GM19463 (cell line): ENCODE data around the gene SMIM35.
"Not testable (repeated sequence)": the region's sequence is repeated elsewhere in the genome, so short reads cannot be mapped to it uniquely, and the experiment has no call there.

Source experiments
- ATAC-seq: cut with Tn5 transposase; IDR thresholded peaks from one replicate; pipeline ENCODE4 v1.9.1; 2021; ENCODE audit warnings: mild to moderate bottlenecking, moderate library complexity; ENCODE audit not compliant: unreplicated experiment

SMIM35 gene

GRCh38 chr11:117992136-117992535 lies 94.6 kb downstream of the SMIM35 start:
- no peak for ATAC-seq

- ATAC-seq, result no peak
Measured at GRCh38 chr11:117989351-117990102, 97.2 kb downstream of the SMIM35 start.

- ATAC-seq, result peak; percentile 35
Measured at GRCh38 chr11:117986981-117987574, 99.7 kb downstream of the SMIM35 start.

GRCh38 chr11:117985953-117986887 lies 100.5 kb downstream of the SMIM35 start, which contains the start of gene IL10RA:
TSS of gene IL10RA (plus strand) at chr11:117986394. CDS start at chr11:117986468, 74 bp downstream.
- ATAC-seq, result peak; percentile 87

- no peak for ATAC-seq
Measured at GRCh38 chr11:117984476-117984875, 102.3 kb downstream of the SMIM35 start.

- ATAC-seq, result no peak
Measured at GRCh38 chr11:117983163-117983475, 103.6 kb downstream of the SMIM35 start.

- ATAC-seq, result no peak
Measured at GRCh38 chr11:117980720-117981119, 106.0 kb downstream of the SMIM35 start.

DNA sequence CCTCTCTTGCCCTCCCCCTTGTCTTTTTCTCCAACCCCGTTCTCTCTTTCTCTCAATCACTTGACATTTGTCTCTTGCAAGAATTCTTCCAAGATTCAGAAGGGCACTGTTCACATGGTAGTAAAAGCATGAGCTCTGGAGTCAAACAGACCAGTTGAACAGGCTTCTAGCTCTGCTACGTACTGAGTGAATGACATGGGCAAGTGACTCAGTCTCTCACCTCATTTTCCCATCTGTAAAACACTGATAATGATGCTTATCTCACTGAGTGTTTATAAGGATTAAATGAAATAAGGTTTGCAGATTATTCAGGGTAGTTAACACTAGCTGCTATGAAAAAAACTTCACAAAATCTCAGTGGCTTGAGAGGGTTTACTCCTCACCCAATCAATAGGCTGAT lies 106.5 kb downstream of the SMIM35 start:
- ATAC-seq, result no peak

DNA sequence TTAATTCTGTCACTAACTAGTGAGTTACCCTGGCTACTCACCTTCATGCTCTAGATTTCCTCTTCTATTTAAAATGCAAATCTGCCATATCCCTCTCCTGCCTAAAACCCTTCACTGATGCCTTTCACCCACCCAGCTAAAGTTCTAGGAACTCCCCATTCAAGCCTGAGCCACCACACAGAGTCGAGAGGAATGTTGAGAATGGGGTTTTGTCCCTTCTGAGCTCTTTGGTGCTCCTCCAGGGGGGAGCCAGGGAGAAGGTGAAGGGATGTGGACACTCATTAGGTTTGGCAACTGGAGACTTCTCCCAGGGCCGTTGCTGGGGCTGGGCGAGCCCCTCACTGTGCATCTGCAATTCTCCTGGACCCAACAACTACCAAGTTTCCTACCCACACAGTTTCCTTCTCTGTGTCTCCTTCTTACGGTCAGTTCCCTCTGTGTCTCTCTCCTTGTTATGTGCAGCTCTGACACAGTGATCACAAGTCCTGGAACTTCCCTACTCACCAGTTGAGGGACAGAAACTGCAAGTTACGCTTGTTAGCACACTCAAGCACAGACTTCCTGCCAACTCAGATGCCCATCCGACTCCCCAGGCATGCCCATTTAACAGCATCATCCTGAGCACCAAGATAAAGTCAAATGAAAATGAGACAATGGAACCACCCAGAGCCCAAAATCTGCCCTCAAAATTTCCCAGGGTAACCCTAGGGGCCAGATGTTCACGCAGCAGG lies 107.1 kb downstream of the SMIM35 start:
- peak; percentile 86 for ATAC-seq

DNA sequence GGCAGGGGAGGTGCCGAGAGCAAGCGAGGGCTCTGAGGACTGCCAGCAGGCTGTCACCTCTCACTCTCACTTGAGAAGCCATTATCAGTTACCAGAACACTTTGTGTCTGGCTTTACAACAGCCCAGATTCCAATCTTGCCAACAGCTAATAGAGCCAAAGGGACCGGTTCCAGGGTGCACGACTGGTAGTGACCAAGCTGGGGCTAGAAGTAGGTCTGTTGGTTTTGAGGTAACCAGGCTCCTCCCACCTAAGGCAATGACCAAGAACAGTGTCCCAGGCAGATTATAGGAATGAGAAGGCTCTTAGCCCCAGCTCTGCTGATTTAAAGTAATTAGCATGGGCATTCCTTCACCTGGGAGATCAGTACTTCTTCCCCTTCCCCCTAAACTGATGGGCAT lies 107.8 kb downstream of the SMIM35 start:
- no peak for ATAC-seq

DNA sequence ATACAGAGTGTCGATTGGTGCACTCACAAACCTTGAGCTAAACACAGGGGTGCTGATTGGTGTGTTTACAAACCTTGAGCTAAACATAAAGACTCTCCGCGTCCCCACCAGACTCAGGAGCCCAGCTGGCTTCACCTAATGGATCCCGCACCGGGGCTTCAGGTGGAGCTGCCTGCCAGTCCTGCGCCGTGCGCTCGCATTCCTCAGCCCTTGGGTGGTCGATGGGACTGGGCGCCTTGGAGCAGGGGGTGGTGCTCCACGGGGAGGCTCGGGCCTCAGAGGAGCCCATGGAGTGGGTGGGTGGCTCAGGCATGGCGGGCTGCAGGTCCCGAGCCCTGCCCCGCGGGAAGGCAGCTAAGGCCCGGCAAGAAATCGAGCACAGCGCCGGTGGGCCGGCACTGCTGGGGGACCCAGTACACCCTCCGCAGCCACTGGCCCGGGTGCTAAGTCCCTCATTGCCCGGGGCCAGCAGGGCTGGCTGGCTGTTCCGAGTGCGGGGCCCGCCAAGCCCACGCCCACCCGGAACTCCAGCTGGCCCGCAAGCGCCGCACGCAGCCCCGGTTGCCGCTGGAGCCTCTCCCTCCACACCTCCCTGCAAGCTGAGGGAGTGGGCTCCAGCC lies 108.4 kb downstream of the SMIM35 start:
- ATAC-seq, result not testable (repeated sequence)

GRCh38 chr11:117977612-117978264 lies 109.0 kb downstream of the SMIM35 start:
- ATAC-seq, result not testable (repeated sequence)

- no peak for ATAC-seq
Measured at GRCh38 chr11:117977029-117977428, 109.7 kb downstream of the SMIM35 start.

GRCh38 chr11:117976445-117976844 lies 110.3 kb downstream of the SMIM35 start:
- no peak for ATAC-seq

GRCh38 chr11:117973503-117973860 lies 113.3 kb downstream of the SMIM35 start:
- ATAC-seq, result no peak

- ATAC-seq, result no peak
Measured at GRCh38 chr11:117972629-117973502, 113.9 kb downstream of the SMIM35 start.

DNA sequence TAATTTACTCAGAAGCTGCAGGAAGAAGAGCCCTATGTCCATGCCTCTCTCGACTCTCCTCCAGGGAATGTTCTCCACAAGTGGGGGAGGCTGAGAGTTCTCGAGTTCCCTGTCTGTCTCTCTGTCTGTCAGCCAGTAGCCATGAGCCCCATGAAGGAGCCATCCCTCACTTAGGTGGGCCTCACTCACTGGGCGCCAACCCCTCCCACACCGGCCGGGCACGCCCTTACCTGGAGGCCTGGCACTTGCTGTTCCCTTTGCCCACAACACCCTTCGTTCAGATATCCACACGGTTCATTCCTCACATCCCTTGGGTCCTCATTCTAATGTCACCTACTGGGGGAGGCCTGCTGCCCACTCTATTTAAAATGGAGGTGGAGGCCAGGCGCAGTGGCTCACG lies 114.7 kb downstream of the SMIM35 start:
- no peak for ATAC-seq

- no peak for ATAC-seq
Measured at GRCh38 chr11:117970400-117971024, 116.3 kb downstream of the SMIM35 start.
